Astrocyte (in vitro differentiated cells and primary cell): ENCODE measurements around the gene HABP4. TPM values are rescaled to one million over a fixed set of nuclear protein-coding genes. Genes with fewer than 3 reads are reported as not detected.

ENCODE experiments used
- DNase-seq: peaks from one replicate; pipeline ENCODE4 v3.0.0-alpha.2; 2010; ENCODE audit warnings: low read depth
- FAIRE-seq: peaks from 2 replicates; lab custom pipeline; 2011; peaks lifted over from hg19 to GRCh38; lab: Jason Lieb, UNC
- H2AFZ ChIP-seq: 2 replicates; pipeline ENCODE4 v1.6.0; 2012; ENCODE audit warnings: low read depth, low read length, inconsistent platforms
- H3K27ac ChIP-seq: 2 replicates; pipeline ENCODE4 v1.5.1; 2011; ENCODE audit warnings: low read depth, low read length, inconsistent platforms
- H3K27me3 ChIP-seq: 2 replicates; pipeline ENCODE4 v1.6.0; 2011; ENCODE audit warnings: low read length, inconsistent platforms; ENCODE audit not compliant: insufficient read depth
- H3K36me3 ChIP-seq: 2 replicates; pipeline ENCODE4 v1.5.1; 2011; ENCODE audit warnings: low read length, inconsistent platforms; ENCODE audit not compliant: insufficient read depth
- H3K4me1 ChIP-seq: 2 replicates; pipeline ENCODE4 v1.5.1; 2011; ENCODE audit warnings: low read length, inconsistent platforms; ENCODE audit not compliant: insufficient read depth
- H3K4me2 ChIP-seq: 2 replicates; pipeline ENCODE4 v1.6.0; 2012; ENCODE audit warnings: low read length, inconsistent platforms
- H3K4me3 ChIP-seq: 2 replicates; pipeline ENCODE4 v1.5.1; 2011; ENCODE audit warnings: low read depth, mild to moderate bottlenecking, low read length, inconsistent platforms; ENCODE audit not compliant: insufficient read depth
- H3K79me2 ChIP-seq: 2 replicates; pipeline ENCODE4 v1.6.0; 2012; ENCODE audit warnings: mild to moderate bottlenecking, low read length, inconsistent platforms; ENCODE audit not compliant: insufficient read depth
- H3K9ac ChIP-seq: 2 replicates; pipeline ENCODE4 v1.6.0; 2012; ENCODE audit warnings: mild to moderate bottlenecking, low read length, inconsistent platforms
- H3K9me3 ChIP-seq: 2 replicates; pipeline ENCODE4 v1.5.1; 2012; ENCODE audit warnings: low read depth, mild to moderate bottlenecking, low read length, inconsistent platforms; ENCODE audit not compliant: insufficient read depth
- H4K20me1 ChIP-seq: 2 replicates; pipeline ENCODE4 v1.6.0; 2012; ENCODE audit warnings: low read length, inconsistent platforms; ENCODE audit not compliant: insufficient read depth
- H3K27ac Mint-ChIP-seq: one replicate; pipeline ENCODE4 v1.8.0; 2021; ENCODE audit warnings: mild to moderate bottlenecking, mixed read lengths; ENCODE audit not compliant: unreplicated experiment
- H3K27me3 Mint-ChIP-seq: one replicate; pipeline ENCODE4 v1.8.0; 2021; ENCODE audit warnings: low read depth, mixed read lengths; ENCODE audit not compliant: unreplicated experiment
- H3K36me3 Mint-ChIP-seq: one replicate; pipeline ENCODE4 v1.8.0; 2021; ENCODE audit warnings: low read depth, mixed read lengths; ENCODE audit not compliant: unreplicated experiment
- H3K4me1 Mint-ChIP-seq: one replicate; pipeline ENCODE4 v1.8.0; 2021; ENCODE audit warnings: low read depth, mixed read lengths; ENCODE audit not compliant: unreplicated experiment
- H3K4me3 Mint-ChIP-seq: one replicate; pipeline ENCODE4 v1.8.0; 2021; ENCODE audit warnings: mild to moderate bottlenecking, moderate library complexity, mixed read lengths; ENCODE audit not compliant: unreplicated experiment
- H3K9me3 Mint-ChIP-seq: one replicate; pipeline ENCODE4 v1.8.0; 2021; ENCODE audit warnings: mild to moderate bottlenecking, mixed read lengths; ENCODE audit not compliant: unreplicated experiment
- CTCF ChIP-seq: IDR thresholded peaks from 2 replicates; pipeline ENCODE4 v1.5.1; 2011; ENCODE audit warnings: low read depth, mild to moderate bottlenecking, inconsistent platforms, low read length, moderate library complexity; ENCODE audit not compliant: insufficient read depth
- EZH2 ChIP-seq: IDR thresholded peaks from 2 replicates; pipeline ENCODE4 v1.6.1; 2012; ENCODE audit warnings: mild to moderate bottlenecking, low read length, inconsistent platforms; ENCODE audit not compliant: insufficient read depth
- total RNA-seq: library from RNA; stranded (reverse); gene quantifications from 2 replicates; pipeline ENCODE4 v1.2.1, GENCODE V29; 2021

Gene HABP4
- total RNA-seq, 1 donor from 2014 or later: 20.1 TPM

- Histone ChIP-seq H4K20me1 (peaks cover 3% of the 10 kb centered on the region), H3K79me2 (peaks cover 57% of the 10 kb centered on the region), H3K4me1 (peaks cover 6% of the 10 kb centered on the region), H3K27ac (no peak overlapping the region), H3K4me2 (no peak overlapping the region), H3K4me3 (no peak overlapping the region), H3K9ac (no peak overlapping the region), H2AFZ (peak overlapping the region; percentile 55), H3K27me3 (no peaks in the 10 kb centered on the region), H3K9me3 (no peaks in the 10 kb centered on the region), H3K36me3 (no peaks in the 10 kb centered on the region)
- FAIRE-seq (no peak), DNase-seq (no peak)
- TF ChIP-seq CTCF: no peak
- TF ChIP-seq EZH2: no peak
- H3K27ac Mint-ChIP-seq: no peak overlapping the region
- H3K4me3 Mint-ChIP-seq: no peak overlapping the region
- H3K4me1 Mint-ChIP-seq: no peaks in the 10 kb centered on the region
- no peaks in the 10 kb centered on the region for H3K27me3 Mint-ChIP-seq
- H3K36me3 Mint-ChIP-seq: no peaks in the 10 kb centered on the region
- no peaks in the 10 kb centered on the region for H3K9me3 Mint-ChIP-seq
These were observed 36.4 kb upstream of the HABP4 start for GRCh38 chr9:96413302-96414221.

GRCh38 chr9:96417051-96417586 is 32.9 kb upstream of the HABP4 start:
- Mint-ChIP-seq H3K4me1 (peaks cover 19% of the 10 kb centered on the region), H3K4me3 (peak overlapping the region; percentile 90), H3K36me3 (no peaks in the 10 kb centered on the region), H3K27ac (peak overlapping the region; percentile 15), H3K27me3 (no peaks in the 10 kb centered on the region), H3K9me3 (no peaks in the 10 kb centered on the region)
- H3K4me2 ChIP-seq: peak overlapping the region; percentile 90
- H3K4me3 ChIP-seq: peak overlapping the region; percentile 82
- H4K20me1 ChIP-seq: peaks cover 3% of the 10 kb centered on the region
- peaks cover 25% of the 10 kb centered on the region for H3K4me1 ChIP-seq
- peak; percentile 47 for DNase-seq
- TF ChIP-seq EZH2: no peak
- no peak for TF ChIP-seq CTCF
- no peaks in the 10 kb centered on the region for H3K36me3 ChIP-seq
- no peak for FAIRE-seq
- no peaks in the 10 kb centered on the region for H3K27me3 ChIP-seq
- H3K9ac ChIP-seq: peak overlapping the region; percentile 81
- H3K27ac ChIP-seq: peak overlapping the region; percentile 58
- H3K79me2 ChIP-seq: peaks cover 40% of the 10 kb centered on the region
- peak overlapping the region; percentile 91 for H2AFZ ChIP-seq
- no peaks in the 10 kb centered on the region for H3K9me3 ChIP-seq
